Caco-2 (cell line): Measurements from ENCODE around the gene PRXL2A. TPM values are rescaled to one million over a fixed set of nuclear protein-coding genes. Genes with fewer than 3 reads are reported as not detected.
A peak's percentile ranks its signal among the peaks of the same experiment; 100 is the strongest.

ENCODE experiments used
- BruUV-seq: library from RNA; stranded (reverse); fragments of 400-500 nt; replicated peaks from 2 replicates; lab custom pipeline; 2021; lab: Mats Ljungman, UMichigan
- CTCF ChIA-PET: fragments of 300-600 bp; sonication (Branson Sonifier 250); formaldehyde crosslinking; loops from one replicate; lab custom pipeline; 2022; ENCODE audit warnings: antibody characterized with exemption; lab: Charles Lee
- POLR2A ChIA-PET: fragments of 300-600 bp; sonication (Branson Sonifier 250); formaldehyde crosslinking; loops from one replicate; lab custom pipeline; 2022; ENCODE audit warnings: antibody characterized with exemption; lab: Charles Lee
- DNase-seq, 2 experiments: peaks; one replicate each; pipeline versions ENCODE4 v3.0.0 to v3.0.0-alpha.2; 2020 to 2022
- H3K27me3 ChIP-seq: replicated peaks from 2 replicates; pipeline ENCODE4 v1.6.0; 2011; ENCODE audit warnings: low read length; ENCODE audit not compliant: control insufficient read depth, insufficient read depth
- H3K36me3 ChIP-seq: 2 replicates; pipeline ENCODE4 v1.5.1; 2011; ENCODE audit warnings: low read length; ENCODE audit not compliant: control insufficient read depth, insufficient read depth
- H3K4me1 ChIP-seq: fragments of 250-450 bp; sonication (Bioruptor Pico); 2 replicates; pipeline ENCODE4 v1.5.1; 2020; ENCODE audit warnings: mild to moderate bottlenecking
- H3K4me3 ChIP-seq: 2 replicates; pipeline ENCODE4 v1.5.1; 2011; ENCODE audit warnings: low read depth, mild to moderate bottlenecking, control low read depth, low read length
- H3K9me3 ChIP-seq: fragments of 250-450 bp; sonication (Bioruptor Pico); 2 replicates; pipeline ENCODE4 v1.5.1; 2020; ENCODE audit warnings: mild to moderate bottlenecking, moderate library complexity
- H3K27ac Mint-ChIP-seq: one replicate; pipeline ENCODE4 v1.8.0; 2022; ENCODE audit warnings: mixed read lengths; ENCODE audit not compliant: unreplicated experiment
- H3K27me3 Mint-ChIP-seq: one replicate; pipeline ENCODE4 v1.8.0; 2022; ENCODE audit warnings: mixed read lengths; ENCODE audit not compliant: insufficient read depth, unreplicated experiment
- H3K36me3 Mint-ChIP-seq: one replicate; pipeline ENCODE4 v1.8.0; 2022; ENCODE audit warnings: mild to moderate bottlenecking, mixed read lengths; ENCODE audit not compliant: insufficient read depth, unreplicated experiment
- H3K4me1 Mint-ChIP-seq: one replicate; pipeline ENCODE4 v1.8.0; 2022; ENCODE audit warnings: low read depth, mixed read lengths; ENCODE audit not compliant: unreplicated experiment
- H3K4me3 Mint-ChIP-seq: one replicate; pipeline ENCODE4 v1.8.0; 2022; ENCODE audit warnings: mild to moderate bottlenecking, moderate library complexity, mixed read lengths; ENCODE audit not compliant: unreplicated experiment
- H3K9me3 Mint-ChIP-seq: one replicate; pipeline ENCODE4 v1.8.0; 2022; ENCODE audit warnings: mixed read lengths; ENCODE audit not compliant: unreplicated experiment
- intact Hi-C: fragments of 100-400 bp; cut with micrococcal nuclease; formaldehyde crosslinking; loops from one replicate; pipeline ENCODE4 v1.10.0; 2022; ENCODE audit not compliant: unreplicated experiment
- total RNA-seq: library from RNA; stranded (reverse); gene quantifications from 2 replicates; pipeline ENCODE4 v1.2.3, GENCODE V29; 2022
- TF ChIP-seq, protein P1 (sequence below), 2 experiments: fragments of 200-600 bp in 1 of 2; IDR thresholded peaks; 1 replicate in 1 of 2; 2 replicates in 1 of 2; pipeline versions ENCODE4 v1.5.1 to v1.8.0; 2011 to 2022; ENCODE audit warnings: antibody characterized with exemption in 1 of 2, control low read depth in 1 of 2, inconsistent platforms in 1 of 2, low read depth in 1 of 2, low read length in 1 of 2, mild to moderate bottlenecking in 1 of 2, moderate library complexity in 1 of 2; ENCODE audit not compliant: insufficient read depth in 1 of 2, severe bottlenecking in 1 of 2, unreplicated experiment in 1 of 2

Gene PRXL2A
- total RNA-seq, 1 experiment from 2014 or later, result 88.6 TPM

DNA sequence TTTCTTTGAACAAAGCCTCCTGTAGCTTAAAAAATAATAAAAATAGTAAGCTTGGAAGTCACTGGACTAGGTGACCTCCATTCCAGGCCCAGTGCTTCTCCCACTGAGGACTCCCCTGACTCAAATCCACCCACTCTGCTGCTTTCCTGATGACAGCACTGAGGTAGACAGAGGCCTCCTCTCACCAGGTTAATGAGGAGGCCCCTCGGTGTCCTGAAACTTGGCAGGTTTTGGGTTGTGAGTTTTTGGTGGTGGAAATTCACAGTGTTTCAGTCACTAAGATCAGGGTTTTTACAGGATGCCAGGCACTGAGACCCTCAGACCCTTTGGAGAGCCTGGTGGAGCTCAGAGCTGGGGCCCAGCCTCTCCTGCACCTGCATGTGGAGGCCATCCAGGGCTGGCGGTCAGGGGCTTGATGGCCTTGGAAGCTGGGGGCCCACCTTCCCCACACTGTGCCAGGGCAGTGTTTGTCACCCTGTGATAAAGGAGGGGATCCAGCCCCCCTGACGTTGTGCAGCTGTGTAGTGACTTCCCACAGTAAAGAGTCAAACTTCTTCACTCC lies 64.8 kb downstream of the PRXL2A start:
- Mint-ChIP-seq H3K4me1 (peaks cover 51% of the 10 kb centered on the region), H3K27ac (peak overlapping the region; percentile 21), H3K27me3 (no peaks in the 10 kb centered on the region), H3K4me3 (no peak overlapping the region), H3K9me3 (peaks cover 10% of the 10 kb centered on the region), H3K36me3 (peaks cover 83% of the 10 kb centered on the region)
- Histone ChIP-seq H3K27me3 (no peaks in the 10 kb centered on the region), H3K36me3 (peaks cover 5% of the 10 kb centered on the region), H3K4me1 (peaks cover 21% of the 10 kb centered on the region), H3K9me3 (no peaks in the 10 kb centered on the region), H3K4me3 (no peak overlapping the region)
- POLR2A ChIA-PET, result no interaction called here
- CTCF ChIA-PET, result interaction anchor here (1.4 to 1.6 kb wide), 2 partner anchors 9 to 33 kb away, joined by 4 to 5 read pairs; no protein-coding TSS in a partner anchor
- intact Hi-C loops, result no loop called here
- no peak for DNase-seq
- no TSS peak for BruUV-seq
- TF ChIP-seq, protein P1, sequence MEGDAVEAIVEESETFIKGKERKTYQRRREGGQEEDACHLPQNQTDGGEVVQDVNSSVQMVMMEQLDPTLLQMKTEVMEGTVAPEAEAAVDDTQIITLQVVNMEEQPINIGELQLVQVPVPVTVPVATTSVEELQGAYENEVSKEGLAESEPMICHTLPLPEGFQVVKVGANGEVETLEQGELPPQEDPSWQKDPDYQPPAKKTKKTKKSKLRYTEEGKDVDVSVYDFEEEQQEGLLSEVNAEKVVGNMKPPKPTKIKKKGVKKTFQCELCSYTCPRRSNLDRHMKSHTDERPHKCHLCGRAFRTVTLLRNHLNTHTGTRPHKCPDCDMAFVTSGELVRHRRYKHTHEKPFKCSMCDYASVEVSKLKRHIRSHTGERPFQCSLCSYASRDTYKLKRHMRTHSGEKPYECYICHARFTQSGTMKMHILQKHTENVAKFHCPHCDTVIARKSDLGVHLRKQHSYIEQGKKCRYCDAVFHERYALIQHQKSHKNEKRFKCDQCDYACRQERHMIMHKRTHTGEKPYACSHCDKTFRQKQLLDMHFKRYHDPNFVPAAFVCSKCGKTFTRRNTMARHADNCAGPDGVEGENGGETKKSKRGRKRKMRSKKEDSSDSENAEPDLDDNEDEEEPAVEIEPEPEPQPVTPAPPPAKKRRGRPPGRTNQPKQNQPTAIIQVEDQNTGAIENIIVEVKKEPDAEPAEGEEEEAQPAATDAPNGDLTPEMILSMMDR (IDR thresholded peaks at IDR 0.05; ENCODE audit: insufficient read depth in 1 of 2, low read depth in 1 of 2, low read length in 1 of 2, severe bottlenecking in 1 of 2, unreplicated experiment in 1 of 2), result no peak

GRCh38 chr10:80473692-80474596 lies 65.6 kb downstream of the PRXL2A start:
- Mint-ChIP-seq H3K27me3 (no peaks in the 10 kb centered on the region), H3K4me1 (peaks cover 53% of the 10 kb centered on the region), H3K27ac (peak overlapping the region; percentile 21), H3K9me3 (peaks cover 14% of the 10 kb centered on the region), H3K4me3 (no peak overlapping the region), H3K36me3 (peaks cover 87% of the 10 kb centered on the region)
- Histone ChIP-seq H3K36me3 (peaks cover 5% of the 10 kb centered on the region), H3K4me1 (peaks cover 21% of the 10 kb centered on the region), H3K27me3 (no peaks in the 10 kb centered on the region), H3K9me3 (no peaks in the 10 kb centered on the region), H3K4me3 (no peak overlapping the region)
- intact Hi-C loops, result no loop called here
- ChIA-PET POLR2A (no interaction called here), CTCF (interaction anchor here (0.8 to 1.6 kb wide), 3 partner anchors 10 to 32 kb away, joined by 4 to 5 read pairs (median 5); no protein-coding TSS in a partner anchor)
- no peak for DNase-seq
- no TSS peak for BruUV-seq
- TF ChIP-seq, protein P1 (IDR thresholded peaks at IDR 0.05; ENCODE audit: insufficient read depth in 1 of 2, low read depth in 1 of 2, low read length in 1 of 2, severe bottlenecking in 1 of 2, unreplicated experiment in 1 of 2), result no peak

- no TSS peak for BruUV-seq
- CTCF ChIA-PET, result interaction anchor here (0.8 kb wide), 1 partner anchor 31 kb away, joined by 5 read pairs; no protein-coding TSS in a partner anchor
- Histone ChIP-seq H3K36me3 (peaks cover 5% of the 10 kb centered on the region), H3K4me1 (peaks cover 21% of the 10 kb centered on the region), H3K27me3 (no peaks in the 10 kb centered on the region), H3K9me3 (no peaks in the 10 kb centered on the region), H3K4me3 (no peak overlapping the region)
- TF ChIP-seq, protein P1 (IDR thresholded peaks at IDR 0.05; ENCODE audit: insufficient read depth in 1 of 2, low read depth in 1 of 2, low read length in 1 of 2, severe bottlenecking in 1 of 2, unreplicated experiment in 1 of 2), result no peak
- POLR2A ChIA-PET, result no interaction called here
- H3K4me1 Mint-ChIP-seq, result peaks cover 48% of the 10 kb centered on the region
- H3K9me3 Mint-ChIP-seq, result peaks cover 14% of the 10 kb centered on the region
- DNase-seq, result no peak
- intact Hi-C loops, result no loop called here
- H3K27me3 Mint-ChIP-seq, result no peaks in the 10 kb centered on the region
- H3K36me3 Mint-ChIP-seq, result peaks cover 81% of the 10 kb centered on the region
- no peak overlapping the region for H3K4me3 Mint-ChIP-seq
- H3K27ac Mint-ChIP-seq, result peak overlapping the region; percentile 49
Observed at GRCh38 chr10:80474597-80474910, 66.2 kb downstream of the PRXL2A start.
